Activated T-helper 1 cell treated with anti-CD3 and anti-CD28 coated beads, Interleukin-12 subunit alpha, Interleukin-12 subunit beta, Interleukin-2, Interleukin-4 antibody, amounts not matched to agents 30 ng/mL and 10 ng/mL and 1 ng/mL, durations not matched to agents 14 hours and 24 hours and 36 hours (primary cell): ENCODE results near the gene SFMBT1. TPM values are rescaled to one million over a fixed set of nuclear protein-coding genes. Genes with fewer than 3 reads are reported as not detected.

Experiments used
- DNase-seq: peaks from one replicate; pipeline ENCODE4 v3.0.0; 2021; ENCODE audit warnings: low spot score
- H3K27ac Mint-ChIP-seq: one replicate; pipeline ENCODE4 v1.8.0; 2021; ENCODE audit warnings: mild to moderate bottlenecking, mixed read lengths
- H3K27me3 Mint-ChIP-seq: one replicate; pipeline ENCODE4 v1.8.0; 2022; ENCODE audit warnings: mild to moderate bottlenecking, moderate library complexity, mixed read lengths; ENCODE audit not compliant: insufficient read depth
- H3K36me3 Mint-ChIP-seq: one replicate; pipeline ENCODE4 v1.8.0; 2021; ENCODE audit warnings: low read depth, mixed read lengths
- H3K4me1 Mint-ChIP-seq: one replicate; pipeline ENCODE4 v1.8.0; 2021; ENCODE audit warnings: low read depth, mixed read lengths
- H3K4me3 Mint-ChIP-seq: one replicate; pipeline ENCODE4 v1.8.0; 2021; ENCODE audit warnings: mild to moderate bottlenecking, moderate library complexity, mixed read lengths
- H3K9me3 Mint-ChIP-seq: one replicate; pipeline ENCODE4 v1.8.0; 2021; ENCODE audit warnings: mixed read lengths
- intact Hi-C: fragments of 100-400 bp; cut with micrococcal nuclease; formaldehyde crosslinking; loops from one replicate; pipeline ENCODE4 v1.15.1; 2024
- total RNA-seq: library from RNA; stranded (reverse); gene quantifications from 2 replicates; pipeline ENCODE4 v1.2.3, GENCODE V29; 2022

SFMBT1 gene
- total RNA-seq, 1 donor from 2014 or later: 28.4 TPM

- DNase-seq: no peak
- Mint-ChIP-seq H3K27me3 (peaks cover 1% of the 10 kb centered on the region), H3K4me1 (peaks cover 50% of the 10 kb centered on the region), H3K27ac (no peak overlapping the region), H3K4me3 (no peak overlapping the region), H3K36me3 (peaks cover 10% of the 10 kb centered on the region), H3K9me3 (no peaks in the 10 kb centered on the region)
- intact Hi-C loops: loop anchor here (5.0 kb wide), 1 partner anchor 41 kb away; no protein-coding TSS in a partner anchor
These were observed 22.6 kb downstream of the SFMBT1 start for GRCh38 chr3:53023072-53023823.

- DNase-seq: no peak
- Mint-ChIP-seq H3K4me1 (peaks cover 55% of the 10 kb centered on the region), H3K4me3 (no peak overlapping the region), H3K9me3 (no peaks in the 10 kb centered on the region), H3K36me3 (peaks cover 11% of the 10 kb centered on the region), H3K27me3 (peaks cover 1% of the 10 kb centered on the region), H3K27ac (no peak overlapping the region)
- intact Hi-C loops: loop anchor here (5.0 kb wide), 1 partner anchor 40 kb away; no protein-coding TSS in a partner anchor
These were observed 23.2 kb downstream of the SFMBT1 start for GRCh38 chr3:53022647-53023046.

- H3K4me3 Mint-ChIP-seq: no peak overlapping the region
- H3K36me3 Mint-ChIP-seq: peaks cover 18% of the 10 kb centered on the region
These were observed 29.6 kb downstream of the SFMBT1 start for GRCh38 chr3:53016236-53016635.

GRCh38 chr3:53011324-53011723 lies 34.5 kb downstream of the SFMBT1 start:
- H3K27ac Mint-ChIP-seq: no peak overlapping the region
- H3K4me1 Mint-ChIP-seq: peaks cover 20% of the 10 kb centered on the region

More at GRCh38 chr3:53016236-53016635, 29.6 kb downstream of the SFMBT1 start:
- Mint-ChIP-seq H3K4me1 (peaks cover 40% of the 10 kb centered on the region), H3K9me3 (no peaks in the 10 kb centered on the region), H3K27me3 (no peaks in the 10 kb centered on the region), H3K27ac (no peak overlapping the region)
- intact Hi-C loops: no loop called here
- no peak for DNase-seq

GRCh38 chr3:53009826-53010539 lies 35.9 kb downstream of the SFMBT1 start:
- Mint-ChIP-seq H3K4me3 (no peak overlapping the region), H3K27ac (no peak overlapping the region), H3K36me3 (peaks cover 4% of the 10 kb centered on the region), H3K27me3 (no peaks in the 10 kb centered on the region), H3K4me1 (peaks cover 22% of the 10 kb centered on the region), H3K9me3 (no peaks in the 10 kb centered on the region)
- intact Hi-C loops: no loop called here
- no peak for DNase-seq

More at GRCh38 chr3:53011324-53011723, 34.5 kb downstream of the SFMBT1 start:
- Mint-ChIP-seq H3K9me3 (no peaks in the 10 kb centered on the region), H3K4me3 (no peak overlapping the region), H3K36me3 (peaks cover 4% of the 10 kb centered on the region), H3K27me3 (no peaks in the 10 kb centered on the region)
- no peak for DNase-seq
- intact Hi-C loops: no loop called here

- DNase-seq: no peak
- H3K27me3 Mint-ChIP-seq: no peaks in the 10 kb centered on the region
- no peaks in the 10 kb centered on the region for H3K36me3 Mint-ChIP-seq
- no peaks in the 10 kb centered on the region for H3K9me3 Mint-ChIP-seq
- H3K4me3 Mint-ChIP-seq: no peak overlapping the region
- intact Hi-C loops: no loop called here
- peaks cover 33% of the 10 kb centered on the region for H3K4me1 Mint-ChIP-seq
- no peak overlapping the region for H3K27ac Mint-ChIP-seq
These were observed 36.9 kb downstream of the SFMBT1 start for GRCh38 chr3:53008932-53009331.

- H3K4me1 Mint-ChIP-seq: peaks cover 28% of the 10 kb centered on the region
- intact Hi-C loops: no loop called here
- DNase-seq: no peak
- H3K9me3 Mint-ChIP-seq: no peaks in the 10 kb centered on the region
- H3K4me3 Mint-ChIP-seq: no peak overlapping the region
- H3K36me3 Mint-ChIP-seq: no peaks in the 10 kb centered on the region
- H3K27ac Mint-ChIP-seq: no peak overlapping the region
- H3K27me3 Mint-ChIP-seq: no peaks in the 10 kb centered on the region
These were observed 39.9 kb downstream of the SFMBT1 start for GRCh38 chr3:53005854-53006513.

- intact Hi-C loops: no loop called here
- Mint-ChIP-seq H3K4me3 (no peak overlapping the region), H3K27me3 (no peaks in the 10 kb centered on the region), H3K27ac (no peak overlapping the region), H3K9me3 (no peaks in the 10 kb centered on the region), H3K4me1 (peaks cover 25% of the 10 kb centered on the region), H3K36me3 (no peaks in the 10 kb centered on the region)
- DNase-seq: no peak
These were observed 40.5 kb downstream of the SFMBT1 start for GRCh38 chr3:53005338-53005737.

GRCh38 chr3:53003320-53003719 lies 42.6 kb downstream of the SFMBT1 start:
- H3K36me3 Mint-ChIP-seq: peaks cover 2% of the 10 kb centered on the region
- H3K9me3 Mint-ChIP-seq: no peaks in the 10 kb centered on the region
- H3K27me3 Mint-ChIP-seq: no peaks in the 10 kb centered on the region
- no peak for DNase-seq
- peaks cover 19% of the 10 kb centered on the region for H3K4me1 Mint-ChIP-seq
- H3K27ac Mint-ChIP-seq: no peak overlapping the region
- H3K4me3 Mint-ChIP-seq: no peak overlapping the region
- intact Hi-C loops: no loop called here

GRCh38 chr3:52998771-52999513 lies 46.9 kb downstream of the SFMBT1 start:
- H3K9me3 Mint-ChIP-seq: no peaks in the 10 kb centered on the region
- no peaks in the 10 kb centered on the region for H3K27me3 Mint-ChIP-seq
- DNase-seq: no peak
- intact Hi-C loops: no loop called here
- H3K27ac Mint-ChIP-seq: no peak overlapping the region
- peaks cover 2% of the 10 kb centered on the region for H3K36me3 Mint-ChIP-seq
- H3K4me3 Mint-ChIP-seq: no peak overlapping the region
- peaks cover 7% of the 10 kb centered on the region for H3K4me1 Mint-ChIP-seq

- DNase-seq: no peak
- intact Hi-C loops: no loop called here
- Mint-ChIP-seq H3K36me3 (no peaks in the 10 kb centered on the region), H3K4me1 (peaks cover 26% of the 10 kb centered on the region), H3K4me3 (no peak overlapping the region), H3K27me3 (no peaks in the 10 kb centered on the region), H3K9me3 (no peaks in the 10 kb centered on the region), H3K27ac (no peak overlapping the region)
These were observed 55.2 kb downstream of the SFMBT1 start for GRCh38 chr3:52990637-52991036.

GRCh38 chr3:52986938-52987337 lies 58.9 kb downstream of the SFMBT1 start:
- Mint-ChIP-seq H3K36me3 (peaks cover 2% of the 10 kb centered on the region), H3K27me3 (no peaks in the 10 kb centered on the region), H3K27ac (no peak overlapping the region), H3K9me3 (no peaks in the 10 kb centered on the region), H3K4me1 (peaks cover 43% of the 10 kb centered on the region), H3K4me3 (no peak overlapping the region)
- intact Hi-C loops: no loop called here
- no peak for DNase-seq
